Measurements from ENCODE around the gene MYO16. TPM values are rescaled to one million over a fixed set of nuclear protein-coding genes. Genes with fewer than 3 reads are reported as not detected.

The MYO16 gene
- total and polyA plus RNA-seq, 3 donors from 2014 or later, result 3.1 to 4.0 (median 3.4) TPM

DNA sequence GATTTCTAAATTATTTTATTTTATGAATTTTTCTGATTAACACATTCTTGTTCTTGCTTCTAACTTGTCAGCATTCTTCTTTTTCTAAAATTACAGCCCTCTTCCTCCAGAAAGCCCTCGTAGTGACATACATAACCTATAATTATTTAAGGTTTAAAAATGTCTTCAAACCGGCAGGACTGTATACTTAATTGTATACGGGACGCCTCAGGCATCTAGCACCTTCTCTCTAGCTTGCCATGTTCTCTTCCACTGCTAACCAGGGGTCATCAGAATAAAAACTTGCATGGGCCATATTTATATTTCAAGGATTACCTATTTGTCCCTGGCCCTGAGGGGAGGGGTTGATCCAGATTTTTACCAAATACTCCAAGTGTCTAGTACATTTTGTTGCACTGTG lies 380.3 kb downstream of the MYO16 start:
- intact Hi-C loops (cut with DNase I; ENCODE audit: low total_unique reads), result no loop called here
- H3K9me3 ChIP-seq, result no peaks in the 10 kb centered on the region
- H3K4me3 ChIP-seq, result no peak overlapping the region
- H3K27ac ChIP-seq, result no peak overlapping the region
- TF ChIP-seq, protein P1, sequence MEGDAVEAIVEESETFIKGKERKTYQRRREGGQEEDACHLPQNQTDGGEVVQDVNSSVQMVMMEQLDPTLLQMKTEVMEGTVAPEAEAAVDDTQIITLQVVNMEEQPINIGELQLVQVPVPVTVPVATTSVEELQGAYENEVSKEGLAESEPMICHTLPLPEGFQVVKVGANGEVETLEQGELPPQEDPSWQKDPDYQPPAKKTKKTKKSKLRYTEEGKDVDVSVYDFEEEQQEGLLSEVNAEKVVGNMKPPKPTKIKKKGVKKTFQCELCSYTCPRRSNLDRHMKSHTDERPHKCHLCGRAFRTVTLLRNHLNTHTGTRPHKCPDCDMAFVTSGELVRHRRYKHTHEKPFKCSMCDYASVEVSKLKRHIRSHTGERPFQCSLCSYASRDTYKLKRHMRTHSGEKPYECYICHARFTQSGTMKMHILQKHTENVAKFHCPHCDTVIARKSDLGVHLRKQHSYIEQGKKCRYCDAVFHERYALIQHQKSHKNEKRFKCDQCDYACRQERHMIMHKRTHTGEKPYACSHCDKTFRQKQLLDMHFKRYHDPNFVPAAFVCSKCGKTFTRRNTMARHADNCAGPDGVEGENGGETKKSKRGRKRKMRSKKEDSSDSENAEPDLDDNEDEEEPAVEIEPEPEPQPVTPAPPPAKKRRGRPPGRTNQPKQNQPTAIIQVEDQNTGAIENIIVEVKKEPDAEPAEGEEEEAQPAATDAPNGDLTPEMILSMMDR (IDR thresholded peaks at IDR 0.05), result no peak
- TF ChIP-seq POLR2A (IDR thresholded peaks at IDR 0.05), result no peak
- no peaks in the 10 kb centered on the region for H3K4me1 ChIP-seq
- H3K36me3 ChIP-seq (ENCODE audit: low read depth, missing control alignments), result no peaks in the 10 kb centered on the region
- no peaks in the 10 kb centered on the region for H3K27me3 ChIP-seq
- no peak for DNase-seq
- WGBS, 2 donors, result 86 to 93% methylated on average over 4 of the region's 4 CpGs

- DNase-seq, result no peak
- 68 to 73% methylated on average over 1 of the region's 1 CpG for WGBS, 2 donors
Observed at GRCh38 chr13:109010912-109011311, 381.5 kb downstream of the MYO16 start.

DNA sequence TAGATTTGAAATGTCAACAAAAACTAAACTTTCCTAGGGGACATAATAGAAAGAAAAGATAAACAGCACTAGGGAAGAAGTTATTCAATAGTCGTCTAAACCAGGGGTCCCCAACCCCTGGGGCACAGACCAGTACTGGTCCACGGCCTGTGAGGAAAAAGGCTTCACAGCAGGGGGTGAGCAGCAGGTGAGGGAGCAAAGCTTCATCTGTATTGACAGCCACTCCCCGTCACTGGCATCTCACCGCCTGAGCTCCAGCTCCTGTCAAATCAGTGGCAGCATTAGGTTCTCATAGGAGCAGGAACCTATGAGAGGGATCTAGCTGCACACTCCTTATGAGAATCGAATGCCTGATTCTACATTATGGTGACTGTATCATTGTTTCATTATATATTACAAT lies 382.7 kb downstream of the MYO16 start:
- WGBS, 2 donors, result 78 to 82% methylated on average over 5 of the region's 5 CpGs
- Histone ChIP-seq H3K27ac (no peak overlapping the region), H3K27me3 (no peaks in the 10 kb centered on the region), H3K4me1 (no peaks in the 10 kb centered on the region), H3K36me3 (ENCODE audit: low read depth, missing control alignments) (no peaks in the 10 kb centered on the region), H3K4me3 (no peak overlapping the region), H3K9me3 (no peaks in the 10 kb centered on the region)
- intact Hi-C loops (cut with DNase I; ENCODE audit: low total_unique reads), result no loop called here
- no peak for TF ChIP-seq POLR2A (IDR thresholded peaks at IDR 0.05)
- TF ChIP-seq, protein P1 (IDR thresholded peaks at IDR 0.05), result no peak
- no peak for DNase-seq

More at GRCh38 chr13:109010912-109011311, 381.5 kb downstream of the MYO16 start:
- no peak for TF ChIP-seq POLR2A (IDR thresholded peaks at IDR 0.05)
- TF ChIP-seq, protein P1 (IDR thresholded peaks at IDR 0.05), result no peak
- no peak overlapping the region for H3K4me3 ChIP-seq
- H3K27ac ChIP-seq, result no peak overlapping the region
- H3K4me1 ChIP-seq, result no peaks in the 10 kb centered on the region
- intact Hi-C loops (cut with DNase I; ENCODE audit: low total_unique reads), result no loop called here
- H3K9me3 ChIP-seq, result no peaks in the 10 kb centered on the region
- H3K27me3 ChIP-seq, result no peaks in the 10 kb centered on the region
- no peaks in the 10 kb centered on the region for H3K36me3 ChIP-seq (ENCODE audit: low read depth, missing control alignments)

- Histone ChIP-seq H3K36me3 (ENCODE audit: low read depth, missing control alignments) (no peaks in the 10 kb centered on the region), H3K27me3 (no peaks in the 10 kb centered on the region), H3K4me3 (no peak overlapping the region), H3K4me1 (no peaks in the 10 kb centered on the region), H3K27ac (no peak overlapping the region), H3K9me3 (no peaks in the 10 kb centered on the region)
- DNase-seq, result no peak
- TF ChIP-seq, protein P1 (IDR thresholded peaks at IDR 0.05), result no peak
- no peak for TF ChIP-seq POLR2A (IDR thresholded peaks at IDR 0.05)
- intact Hi-C loops (cut with DNase I; ENCODE audit: low total_unique reads), result no loop called here
- 95 to 96% methylated on average over 4 of the region's 4 CpGs for WGBS, 2 donors
Observed at GRCh38 chr13:109021558-109021957, 392.1 kb downstream of the MYO16 start.

DNA sequence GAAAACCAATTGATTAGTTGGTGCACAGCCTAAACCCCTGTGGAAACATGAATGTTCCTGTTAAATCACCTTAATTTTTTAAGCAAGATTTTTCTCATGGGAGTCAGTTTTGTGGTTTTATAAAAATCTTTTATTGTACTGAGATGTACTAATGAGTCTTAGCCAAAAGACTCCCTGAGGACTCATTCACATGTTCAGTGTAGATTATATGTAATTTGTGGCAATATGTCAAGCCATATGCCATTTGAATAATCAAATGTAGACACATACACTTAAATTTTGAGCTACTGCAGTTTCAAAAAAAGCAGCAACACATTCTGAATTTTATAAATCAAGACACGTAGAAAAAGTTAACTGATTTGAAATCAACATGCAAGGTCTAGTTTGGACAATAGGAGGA lies 395.2 kb downstream of the MYO16 start:
- DNase-seq, result no peak
- Histone ChIP-seq H3K36me3 (ENCODE audit: low read depth, missing control alignments) (no peaks in the 10 kb centered on the region), H3K4me1 (no peaks in the 10 kb centered on the region), H3K27me3 (no peaks in the 10 kb centered on the region), H3K27ac (no peak overlapping the region), H3K9me3 (no peaks in the 10 kb centered on the region), H3K4me3 (no peak overlapping the region)
- intact Hi-C loops (cut with DNase I; ENCODE audit: low total_unique reads), result no loop called here
- WGBS, 2 donors, result 82 to 86% methylated on average over 1 of the region's 1 CpG
- TF ChIP-seq, protein P1 (IDR thresholded peaks at IDR 0.05), result no peak
- no peak for TF ChIP-seq POLR2A (IDR thresholded peaks at IDR 0.05)
